SK-N-MC (cell line): ENCODE measurements around the gene UPF3B.

ENCODE experiments used
- EZH2 ChIP-seq: fragments of 200-600 bp; sonication (generic); IDR thresholded peaks from one replicate; pipeline ENCODE4 v1.6.1; 2017; ENCODE audit warnings: antibody characterized with exemption
- FOXP2 ChIP-seq: optimal IDR thresholded peaks from 2 replicates; pipeline ENCODE3; 2011; ENCODE audit warnings: mild to moderate bottlenecking, moderate library complexity; ENCODE audit not compliant: insufficient read depth; ENCODE audit errors: extremely low read length, control extremely low read depth
- POLR2AphosphoS5 ChIP-seq: IDR thresholded peaks from 2 replicates; pipeline ENCODE4 v1.6.1; 2012; ENCODE audit warnings: mild to moderate bottlenecking, low read depth, low read length, borderline replicate concordance

- no peak for TF ChIP-seq EZH2
- TF ChIP-seq FOXP2, result no peak
- no peak for TF ChIP-seq POLR2AphosphoS5
Observed at GRCh38 chrX:119887721-119888425, 35.1 kb upstream of the UPF3B start.
